GM18511 (cell line): ENCODE results near the gene GATAD1.
A peak's percentile ranks its signal among the peaks of the same experiment; 100 is the strongest.
"Not testable (repeated sequence)": the region's sequence is repeated elsewhere in the genome, so short reads cannot be mapped to it uniquely, and the experiment has no call there.

ENCODE experiments used
- ATAC-seq: cut with Tn5 transposase; IDR thresholded peaks from one replicate; pipeline ENCODE4 v1.9.1; 2021; ENCODE audit warnings: mild to moderate bottlenecking, moderate library complexity; ENCODE audit not compliant: unreplicated experiment

The GATAD1 gene

GRCh38 chr7:92436612-92437445, 10.5 kb upstream of the GATAD1 start:
- no peak for ATAC-seq

DNA sequence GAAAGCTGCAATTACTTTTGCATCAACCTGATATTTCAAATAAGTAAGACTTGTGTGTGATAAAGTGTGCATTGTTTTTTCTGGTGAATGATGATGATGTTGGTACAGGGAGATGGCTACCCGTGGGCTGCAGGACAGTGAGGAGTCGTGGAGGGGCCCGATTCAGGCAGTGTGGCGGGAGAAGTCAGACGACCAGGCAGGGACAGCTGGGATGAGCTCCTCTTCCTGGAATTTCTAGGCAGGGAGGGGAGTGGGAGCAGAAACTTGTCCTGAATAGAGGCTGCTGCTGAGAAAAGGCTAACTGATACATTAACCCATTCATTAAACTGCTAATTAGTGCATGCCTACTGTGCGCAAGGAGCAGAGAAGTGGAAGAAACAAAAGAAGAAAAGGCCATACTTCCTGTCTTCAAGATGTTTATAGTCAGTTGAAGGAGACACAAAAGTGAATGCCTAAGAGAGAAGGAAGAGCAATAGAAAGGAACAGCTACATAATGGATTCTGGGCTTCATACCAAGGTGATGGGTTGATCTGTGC, 9.3 kb upstream of the GATAD1 start:
- ATAC-seq, result no peak

DNA sequence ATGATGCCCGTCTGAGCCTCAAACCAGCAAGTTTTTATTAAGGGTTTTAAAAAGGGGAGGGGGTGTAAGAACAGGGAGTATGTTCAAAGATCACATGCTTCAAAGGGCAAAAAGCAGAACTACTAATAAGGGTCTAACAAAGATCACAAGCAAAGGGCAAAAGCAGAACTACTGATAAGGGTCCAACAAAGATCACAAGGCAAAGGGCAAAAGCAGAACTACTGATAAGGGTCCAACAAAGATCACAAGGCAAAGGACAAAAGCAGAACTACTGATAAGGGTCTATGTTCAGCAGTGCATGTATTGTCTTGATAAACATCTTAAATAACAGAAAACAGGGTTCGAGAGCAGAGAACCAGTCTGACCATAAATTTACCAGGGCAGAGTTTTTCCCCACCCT, 4.6 kb upstream of the GATAD1 start:
- ATAC-seq, result not testable (repeated sequence)

- ATAC-seq, result no peak
Measured at GRCh38 chr7:92446869-92447344, 375 bp upstream of the GATAD1 start.

GRCh38 chr7:92448205-92448747, 994 bp downstream of the GATAD1 start:
- ATAC-seq, result peak; percentile 45

- no peak for ATAC-seq
Measured at GRCh38 chr7:92451645-92452044, 4.4 kb downstream of the GATAD1 start.

DNA sequence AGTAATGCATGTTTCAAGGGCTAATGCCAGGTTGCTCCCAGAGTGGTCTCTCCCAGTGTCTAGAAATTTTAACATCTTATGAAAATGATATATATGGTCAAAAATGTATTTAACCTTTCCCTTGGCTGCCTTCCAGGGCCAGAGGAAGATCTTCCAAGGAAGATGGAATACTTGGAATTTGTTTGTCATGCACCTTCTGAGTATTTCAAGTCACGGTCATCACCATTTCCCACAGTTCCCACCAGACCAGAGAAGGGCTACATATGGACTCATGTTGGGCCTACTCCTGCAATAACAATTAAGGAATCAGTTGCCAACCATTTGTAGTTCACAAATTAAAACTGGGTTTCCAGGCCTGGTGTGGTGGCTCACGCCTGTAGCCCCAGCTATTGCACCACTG, 9.0 kb downstream of the GATAD1 start:
- no peak for ATAC-seq

DNA sequence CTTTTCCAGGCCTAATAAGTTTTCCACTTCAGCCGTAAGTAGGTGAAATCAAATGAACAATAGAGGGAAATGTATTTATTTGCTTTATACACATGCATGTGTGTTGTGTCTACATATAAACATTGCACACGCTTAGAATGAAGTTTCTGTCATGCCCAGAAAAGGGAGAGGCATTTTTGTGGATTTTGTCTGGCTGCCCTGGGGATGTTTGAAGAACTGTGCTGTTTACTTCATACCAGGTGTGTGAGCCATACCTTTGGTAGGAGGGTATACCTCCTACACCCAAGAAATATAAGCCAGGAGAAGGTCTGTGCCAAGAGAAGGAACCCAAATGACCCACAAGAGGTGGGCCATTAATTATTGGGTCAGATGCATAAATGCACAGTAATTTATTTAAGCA, 12.8 kb downstream of the GATAD1 start:
- ATAC-seq, result no peak

- no peak for ATAC-seq
Measured at GRCh38 chr7:92460510-92460909, 13.2 kb downstream of the GATAD1 start.

DNA sequence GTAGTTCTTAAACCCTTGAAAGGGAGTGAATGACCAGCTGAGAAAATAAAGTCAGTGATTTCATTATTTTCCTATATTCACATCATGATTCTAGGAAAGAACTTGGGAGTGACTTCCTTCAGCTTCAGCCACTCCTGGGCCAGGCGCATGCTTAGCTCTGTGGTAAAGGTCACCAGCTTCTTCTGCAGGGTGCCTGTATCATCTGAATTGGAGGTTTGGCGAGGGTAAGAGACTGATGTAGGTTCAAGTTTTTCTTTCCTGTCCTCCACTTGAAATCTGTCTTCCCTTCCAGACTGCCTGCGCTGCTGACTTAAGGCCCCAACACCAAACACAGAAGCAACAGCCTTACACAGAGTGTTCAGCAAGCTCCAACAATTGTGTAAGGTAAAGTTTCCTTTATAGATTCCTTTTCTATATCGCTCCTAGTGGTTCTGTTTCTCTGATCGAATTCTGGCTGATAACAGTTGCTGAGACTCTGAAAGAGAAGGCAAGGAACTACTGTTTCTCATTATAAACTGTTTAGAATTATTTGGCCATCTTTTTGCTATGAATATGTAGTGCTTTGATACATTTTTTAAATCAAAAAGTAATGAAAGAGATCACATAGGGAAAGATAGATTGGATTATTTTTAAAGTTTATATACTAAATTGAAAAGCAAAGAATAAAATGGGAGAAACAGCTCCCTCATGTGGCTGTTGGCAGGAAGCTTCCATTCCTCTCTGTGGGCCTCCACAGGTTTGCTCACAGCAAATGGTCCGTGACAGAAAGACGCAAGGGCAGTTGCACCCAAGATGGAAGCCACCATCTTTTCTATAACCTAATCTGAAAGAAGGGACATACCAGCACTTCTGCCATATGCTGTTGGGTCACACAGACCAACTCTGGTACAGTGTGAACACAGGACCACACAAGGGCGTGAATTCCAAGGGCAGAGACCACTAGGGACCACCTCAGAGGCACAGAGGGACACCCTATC, 14.0 kb downstream of the GATAD1 start:
- ATAC-seq, result peak; percentile 81

- no peak for ATAC-seq
Measured at GRCh38 chr7:92462560-92462959, 15.3 kb downstream of the GATAD1 start.

GRCh38 chr7:92464515-92464914, 17.2 kb downstream of the GATAD1 start:
- no peak for ATAC-seq

DNA sequence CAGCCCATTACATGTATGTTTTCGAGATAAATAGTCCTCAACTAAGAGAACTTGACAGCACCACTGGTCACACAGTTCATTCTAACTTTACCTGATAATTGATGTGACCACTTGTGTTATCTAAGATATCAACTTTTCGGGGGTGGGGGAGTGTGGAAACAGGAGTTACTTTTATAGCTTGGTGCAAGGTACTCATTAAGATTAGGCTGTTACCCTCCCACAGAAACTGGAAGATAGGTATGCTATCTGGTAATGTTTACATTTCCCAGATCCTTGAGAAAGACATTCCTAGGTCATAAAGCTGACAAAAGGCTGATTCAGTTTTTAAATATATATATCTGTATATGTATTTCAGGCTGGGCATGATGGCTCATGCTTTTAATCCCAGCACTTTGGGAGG, 19.4 kb downstream of the GATAD1 start:
- ATAC-seq, result no peak

DNA sequence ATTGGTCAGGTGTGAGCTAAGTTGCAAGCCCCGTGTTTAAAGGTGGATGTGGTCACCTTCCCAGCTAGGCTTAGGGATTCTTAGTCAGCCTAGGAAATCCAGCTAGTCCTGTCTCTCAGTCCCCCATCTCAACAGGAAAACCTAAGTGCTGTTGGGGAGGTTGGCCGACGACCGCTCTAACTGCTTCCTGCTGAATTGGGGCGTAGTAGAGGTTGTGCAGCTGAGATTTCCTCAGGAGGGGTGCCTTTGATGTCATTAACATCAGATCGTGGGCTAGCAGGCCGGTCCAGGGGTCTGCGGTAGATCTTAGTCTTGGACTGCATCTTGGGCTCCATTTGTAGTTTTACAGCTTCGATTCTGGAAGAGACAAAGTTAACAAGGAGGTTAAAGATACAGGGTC, 21.3 kb downstream of the GATAD1 start:
- not testable (repeated sequence) for ATAC-seq

GRCh38 chr7:92473989-92474388, 26.7 kb downstream of the GATAD1 start:
- ATAC-seq, result not testable (repeated sequence)

GRCh38 chr7:92475261-92475770, 28.0 kb downstream of the GATAD1 start:
- not testable (repeated sequence) for ATAC-seq

DNA sequence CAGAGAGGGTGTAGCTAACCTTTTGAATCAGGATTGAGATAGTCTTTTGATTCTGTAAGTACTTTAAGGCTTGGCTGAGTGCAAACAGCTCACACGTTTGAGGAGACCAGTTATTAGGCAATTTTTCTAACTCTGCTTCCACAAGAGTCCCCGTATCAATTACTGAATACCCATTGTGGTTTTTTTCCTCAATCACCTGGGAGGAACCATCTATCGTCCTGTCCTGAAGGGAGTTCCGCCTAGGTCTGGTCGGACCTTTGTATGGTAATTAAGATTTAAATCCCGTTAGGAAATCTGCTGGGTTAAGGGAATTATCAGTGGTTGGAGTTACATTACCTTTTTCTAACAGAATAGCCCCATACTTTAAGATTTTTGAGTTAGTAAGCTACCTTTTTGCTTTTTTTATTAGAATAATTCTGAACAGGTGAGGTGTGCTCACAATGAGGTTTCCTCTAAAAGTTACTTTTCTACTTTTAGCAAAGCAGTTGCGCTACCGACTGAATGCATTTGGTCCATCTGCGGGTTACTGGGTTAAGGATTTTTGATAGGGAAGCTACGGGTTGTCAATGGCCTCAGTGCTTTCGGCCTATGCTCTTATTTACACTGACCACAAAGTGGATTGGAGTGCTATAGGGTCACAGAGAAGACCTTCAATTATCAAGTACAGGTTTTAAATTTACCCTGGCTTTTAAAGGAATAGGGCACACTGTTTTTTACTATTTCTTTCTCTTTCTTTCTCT, 28.7 kb downstream of the GATAD1 start:
- ATAC-seq, result not testable (repeated sequence)

- not testable (repeated sequence) for ATAC-seq
Measured at GRCh38 chr7:92477681-92478080, 30.4 kb downstream of the GATAD1 start, which contains the start of gene ERVW-1. Gene ERVW-1 (minus strand): TSS chr7:92477946. CDS start chr7:92470381, 7,565 bp downstream.

- no peak for ATAC-seq
Measured at GRCh38 chr7:92478095-92478494, 30.8 kb downstream of the GATAD1 start.

DNA sequence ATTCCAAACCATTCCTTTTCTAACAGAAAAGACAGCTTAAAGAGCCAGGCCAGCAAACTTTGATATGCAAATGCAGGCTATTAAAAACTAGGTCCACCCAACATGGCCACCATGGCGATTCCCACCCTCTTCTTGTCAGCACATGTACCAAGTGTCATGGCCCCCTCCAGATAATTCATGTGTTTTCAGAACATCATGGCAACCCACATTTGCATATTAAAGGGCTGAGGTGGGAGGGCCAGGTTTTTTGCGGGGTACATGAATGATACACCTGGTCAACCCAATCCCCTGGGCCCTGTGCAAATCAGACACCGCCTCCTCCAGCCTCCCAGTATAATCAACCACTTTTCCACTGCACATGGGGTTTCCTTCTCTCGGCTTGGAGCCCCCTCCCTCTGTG, 31.4 kb downstream of the GATAD1 start:
- no peak for ATAC-seq
